Esophagus squamous epithelium (tissue), 4 donors: ENCODE data around the gene MACO1.

Source experiments
- POLR2A ChIP-seq, 4 donors: fragments of 450-650 bp; IDR thresholded peaks; one replicate each; pipeline ENCODE4 v1.6.1; 2017; ENCODE audit warnings: antibody characterized with exemption in 4 of 4, mild to moderate bottlenecking in 4 of 4, moderate library complexity in 3 of 4
- TF ChIP-seq, protein P1 (sequence below), 6 experiments: fragments of 450-650 bp in 4 of 6; fragments of 200-600 bp in 2 of 6; sonication (generic) in 2 of 6; IDR thresholded peaks; one replicate each; pipeline ENCODE4 v1.5.1; 2016 to 2019; ENCODE audit warnings: antibody characterized with exemption in 6 of 6, mild to moderate bottlenecking in 4 of 6, moderate library complexity in 4 of 6

DNA sequence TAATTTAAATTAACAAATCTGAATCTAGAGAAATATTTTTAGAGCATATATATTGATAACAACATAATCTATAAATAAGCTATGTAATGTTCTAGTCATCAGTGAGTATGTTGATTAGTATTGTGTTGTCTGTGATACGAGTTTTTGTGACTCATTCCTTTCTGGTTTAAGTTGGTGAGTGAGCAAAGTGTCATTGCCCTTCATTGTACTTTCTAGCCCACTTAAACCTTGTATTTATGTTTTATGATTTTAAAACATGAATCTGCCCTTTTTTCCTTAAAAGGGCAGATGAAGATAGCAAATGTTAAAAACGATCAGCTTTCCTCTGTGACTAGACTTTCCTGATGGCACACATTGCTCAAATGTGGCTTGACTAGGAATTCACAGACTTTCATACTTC, 38.5 kb downstream of the MACO1 start:
- TF ChIP-seq, protein P1, sequence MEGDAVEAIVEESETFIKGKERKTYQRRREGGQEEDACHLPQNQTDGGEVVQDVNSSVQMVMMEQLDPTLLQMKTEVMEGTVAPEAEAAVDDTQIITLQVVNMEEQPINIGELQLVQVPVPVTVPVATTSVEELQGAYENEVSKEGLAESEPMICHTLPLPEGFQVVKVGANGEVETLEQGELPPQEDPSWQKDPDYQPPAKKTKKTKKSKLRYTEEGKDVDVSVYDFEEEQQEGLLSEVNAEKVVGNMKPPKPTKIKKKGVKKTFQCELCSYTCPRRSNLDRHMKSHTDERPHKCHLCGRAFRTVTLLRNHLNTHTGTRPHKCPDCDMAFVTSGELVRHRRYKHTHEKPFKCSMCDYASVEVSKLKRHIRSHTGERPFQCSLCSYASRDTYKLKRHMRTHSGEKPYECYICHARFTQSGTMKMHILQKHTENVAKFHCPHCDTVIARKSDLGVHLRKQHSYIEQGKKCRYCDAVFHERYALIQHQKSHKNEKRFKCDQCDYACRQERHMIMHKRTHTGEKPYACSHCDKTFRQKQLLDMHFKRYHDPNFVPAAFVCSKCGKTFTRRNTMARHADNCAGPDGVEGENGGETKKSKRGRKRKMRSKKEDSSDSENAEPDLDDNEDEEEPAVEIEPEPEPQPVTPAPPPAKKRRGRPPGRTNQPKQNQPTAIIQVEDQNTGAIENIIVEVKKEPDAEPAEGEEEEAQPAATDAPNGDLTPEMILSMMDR (IDR thresholded peaks at IDR 0.05) = no peak
- no peak for TF ChIP-seq POLR2A (IDR thresholded peaks at IDR 0.05)
